ENCODE results near the gene ATMIN. TPM values are rescaled to one million over a fixed set of nuclear protein-coding genes. Genes with fewer than 3 reads are reported as not detected.

The ATMIN gene
- total and polyA plus RNA-seq, 2 of the 13 experiments (the other 11 are each of a cell fraction or from before 2014, with no cell fraction given) = 34.6 to 60.4 TPM

GRCh38 chr16:81035975-81036750 is 521 bp downstream of the ATMIN start (continued):
- TF ChIP-seq NFAT5 (CRISPR knock-in tag; IDR thresholded peaks at IDR 0.05) = peak; percentile 44; the same call in 1 of the 2 replicates
- TF ChIP-seq ZNF577 (CRISPR knock-in tag; IDR thresholded peaks at IDR 0.05; ENCODE audit: borderline replicate concordance, low read depth) = no peak
- TF ChIP-seq, protein P1, sequence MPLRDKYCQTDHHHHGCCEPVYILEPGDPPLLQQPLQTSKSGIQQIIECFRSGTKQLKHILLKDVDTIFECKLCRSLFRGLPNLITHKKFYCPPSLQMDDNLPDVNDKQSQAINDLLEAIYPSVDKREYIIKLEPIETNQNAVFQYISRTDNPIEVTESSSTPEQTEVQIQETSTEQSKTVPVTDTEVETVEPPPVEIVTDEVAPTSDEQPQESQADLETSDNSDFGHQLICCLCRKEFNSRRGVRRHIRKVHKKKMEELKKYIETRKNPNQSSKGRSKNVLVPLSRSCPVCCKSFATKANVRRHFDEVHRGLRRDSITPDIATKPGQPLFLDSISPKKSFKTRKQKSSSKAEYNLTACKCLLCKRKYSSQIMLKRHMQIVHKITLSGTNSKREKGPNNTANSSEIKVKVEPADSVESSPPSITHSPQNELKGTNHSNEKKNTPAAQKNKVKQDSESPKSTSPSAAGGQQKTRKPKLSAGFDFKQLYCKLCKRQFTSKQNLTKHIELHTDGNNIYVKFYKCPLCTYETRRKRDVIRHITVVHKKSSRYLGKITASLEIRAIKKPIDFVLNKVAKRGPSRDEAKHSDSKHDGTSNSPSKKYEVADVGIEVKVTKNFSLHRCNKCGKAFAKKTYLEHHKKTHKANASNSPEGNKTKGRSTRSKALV (CRISPR knock-in tag; IDR thresholded peaks at IDR 0.05) = 0 out of 2 replicates have a peak, but pooled peaks have one; percentile 3
- TF ChIP-seq MBD4 (IDR thresholded peaks at IDR 0.05; ENCODE audit: borderline replicate concordance, low read length) = no peak
- peak; percentile 79; the same call in 1 of the 2 replicates for TF ChIP-seq CHCHD3 (CRISPR knock-in tag; IDR thresholded peaks at IDR 0.05)
- no peak for TF ChIP-seq ZNF562 (CRISPR knock-in tag; IDR thresholded peaks at IDR 0.05; ENCODE audit: borderline replicate concordance)
- TF ChIP-seq HMGXB4 (CRISPR knock-in tag; IDR thresholded peaks at IDR 0.05; ENCODE audit: borderline replicate concordance in 1 of 2, low read depth in 1 of 2) = peak in 1 of 2 experiments; percentile 5; a peak in 1 of 4 replicates
- TF ChIP-seq, protein P2, sequence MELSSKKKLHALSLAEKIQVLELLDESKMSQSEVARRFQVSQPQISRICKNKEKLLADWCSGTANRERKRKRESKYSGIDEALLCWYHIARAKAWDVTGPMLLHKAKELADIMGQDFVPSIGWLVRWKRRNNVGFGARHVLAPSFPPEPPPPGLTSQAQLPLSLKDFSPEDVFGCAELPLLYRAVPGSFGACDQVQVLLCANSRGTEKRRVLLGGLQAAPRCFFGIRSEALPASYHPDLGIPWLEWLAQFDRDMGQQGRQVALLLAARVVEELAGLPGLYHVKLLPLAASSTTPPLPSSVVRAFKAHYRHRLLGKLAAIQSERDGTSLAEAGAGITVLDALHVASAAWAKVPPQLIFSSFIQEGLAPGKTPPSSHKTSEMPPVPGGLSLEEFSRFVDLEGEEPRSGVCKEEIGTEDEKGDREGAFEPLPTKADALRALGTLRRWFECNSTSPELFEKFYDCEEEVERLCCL (CRISPR knock-in tag; IDR thresholded peaks at IDR 0.05; ENCODE audit: borderline replicate concordance) = no peak
- TF ChIP-seq, protein P3, sequence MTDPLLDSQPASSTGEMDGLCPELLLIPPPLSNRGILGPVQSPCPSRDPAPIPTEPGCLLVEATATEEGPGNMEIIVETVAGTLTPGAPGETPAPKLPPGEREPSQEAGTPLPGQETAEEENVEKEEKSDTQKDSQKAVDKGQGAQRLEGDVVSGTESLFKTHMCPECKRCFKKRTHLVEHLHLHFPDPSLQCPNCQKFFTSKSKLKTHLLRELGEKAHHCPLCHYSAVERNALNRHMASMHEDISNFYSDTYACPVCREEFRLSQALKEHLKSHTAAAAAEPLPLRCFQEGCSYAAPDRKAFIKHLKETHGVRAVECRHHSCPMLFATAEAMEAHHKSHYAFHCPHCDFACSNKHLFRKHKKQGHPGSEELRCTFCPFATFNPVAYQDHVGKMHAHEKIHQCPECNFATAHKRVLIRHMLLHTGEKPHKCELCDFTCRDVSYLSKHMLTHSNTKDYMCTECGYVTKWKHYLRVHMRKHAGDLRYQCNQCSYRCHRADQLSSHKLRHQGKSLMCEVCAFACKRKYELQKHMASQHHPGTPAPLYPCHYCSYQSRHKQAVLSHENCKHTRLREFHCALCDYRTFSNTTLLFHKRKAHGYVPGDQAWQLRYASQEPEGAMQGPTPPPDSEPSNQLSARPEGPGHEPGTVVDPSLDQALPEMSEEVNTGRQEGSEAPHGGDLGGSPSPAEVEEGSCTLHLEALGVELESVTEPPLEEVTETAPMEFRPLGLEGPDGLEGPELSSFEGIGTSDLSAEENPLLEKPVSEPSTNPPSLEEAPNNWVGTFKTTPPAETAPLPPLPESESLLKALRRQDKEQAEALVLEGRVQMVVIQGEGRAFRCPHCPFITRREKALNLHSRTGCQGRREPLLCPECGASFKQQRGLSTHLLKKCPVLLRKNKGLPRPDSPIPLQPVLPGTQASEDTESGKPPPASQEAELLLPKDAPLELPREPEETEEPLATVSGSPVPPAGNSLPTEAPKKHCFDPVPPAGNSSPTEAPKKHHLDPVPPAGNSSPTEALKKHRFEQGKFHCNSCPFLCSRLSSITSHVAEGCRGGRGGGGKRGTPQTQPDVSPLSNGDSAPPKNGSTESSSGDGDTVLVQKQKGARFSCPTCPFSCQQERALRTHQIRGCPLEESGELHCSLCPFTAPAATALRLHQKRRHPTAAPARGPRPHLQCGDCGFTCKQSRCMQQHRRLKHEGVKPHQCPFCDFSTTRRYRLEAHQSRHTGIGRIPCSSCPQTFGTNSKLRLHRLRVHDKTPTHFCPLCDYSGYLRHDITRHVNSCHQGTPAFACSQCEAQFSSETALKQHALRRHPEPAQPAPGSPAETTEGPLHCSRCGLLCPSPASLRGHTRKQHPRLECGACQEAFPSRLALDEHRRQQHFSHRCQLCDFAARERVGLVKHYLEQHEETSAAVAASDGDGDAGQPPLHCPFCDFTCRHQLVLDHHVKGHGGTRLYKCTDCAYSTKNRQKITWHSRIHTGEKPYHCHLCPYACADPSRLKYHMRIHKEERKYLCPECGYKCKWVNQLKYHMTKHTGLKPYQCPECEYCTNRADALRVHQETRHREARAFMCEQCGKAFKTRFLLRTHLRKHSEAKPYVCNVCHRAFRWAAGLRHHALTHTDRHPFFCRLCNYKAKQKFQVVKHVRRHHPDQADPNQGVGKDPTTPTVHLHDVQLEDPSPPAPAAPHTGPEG (CRISPR knock-in tag; IDR thresholded peaks at IDR 0.05) = 0 out of 2 replicates have a peak, but pooled peaks have one; percentile 47
- TF ChIP-seq POLR2AphosphoS2 (IDR thresholded peaks at IDR 0.05; ENCODE audit: low read depth, low read length) = no peak
